GM21528 (cell line): ENCODE results near the gene KIAA1328.

Experiments used
- ATAC-seq: cut with Tn5 transposase; IDR thresholded peaks from one replicate; pipeline ENCODE4 v1.9.1; 2021; ENCODE audit warnings: mild to moderate bottlenecking, moderate library complexity; ENCODE audit not compliant: unreplicated experiment, low FRiP score

The KIAA1328 gene

GRCh38 chr18:36934884-36935283 is 106.0 kb downstream of the KIAA1328 start:
- ATAC-seq: no peak

- no peak for ATAC-seq
Observed at GRCh38 chr18:36942264-36942663, 113.3 kb downstream of the KIAA1328 start.

- no peak for ATAC-seq
Observed at GRCh38 chr18:36947820-36948348, 119.0 kb downstream of the KIAA1328 start.

GRCh38 chr18:36950282-36950681 is 121.4 kb downstream of the KIAA1328 start:
- ATAC-seq: no peak

- ATAC-seq: no peak
Observed at GRCh38 chr18:36950960-36951359, 122.0 kb downstream of the KIAA1328 start.

GRCh38 chr18:36953047-36953446 is 124.1 kb downstream of the KIAA1328 start:
- no peak for ATAC-seq

- no peak for ATAC-seq
Observed at GRCh38 chr18:36960038-36960437, 131.1 kb downstream of the KIAA1328 start.

- ATAC-seq: no peak
Observed at GRCh38 chr18:36963464-36963863, 134.5 kb downstream of the KIAA1328 start.

- no peak for ATAC-seq
Observed at GRCh38 chr18:36974686-36975085, 145.8 kb downstream of the KIAA1328 start.

- ATAC-seq: no peak
Observed at GRCh38 chr18:36977121-36977520, 148.2 kb downstream of the KIAA1328 start.

- no peak for ATAC-seq
Observed at GRCh38 chr18:36993068-36993467, 164.1 kb downstream of the KIAA1328 start.

GRCh38 chr18:37006742-37007141 is 177.8 kb downstream of the KIAA1328 start:
- ATAC-seq: no peak

GRCh38 chr18:37012452-37012851 is 183.5 kb downstream of the KIAA1328 start:
- ATAC-seq: no peak

GRCh38 chr18:37019157-37019827 is 190.4 kb downstream of the KIAA1328 start:
- no peak for ATAC-seq

- no peak for ATAC-seq
Observed at GRCh38 chr18:37033419-37033818, 204.5 kb downstream of the KIAA1328 start.

GRCh38 chr18:37042381-37042780 is 213.5 kb downstream of the KIAA1328 start:
- no peak for ATAC-seq

GRCh38 chr18:37055137-37055802 is 226.3 kb downstream of the KIAA1328 start:
- ATAC-seq: no peak

- no peak for ATAC-seq
Observed at GRCh38 chr18:37064187-37064586, 235.3 kb downstream of the KIAA1328 start.

- ATAC-seq: no peak
Observed at GRCh38 chr18:37065254-37065653, 236.3 kb downstream of the KIAA1328 start.

- ATAC-seq: no peak
Observed at GRCh38 chr18:37084912-37085311, 256.0 kb downstream of the KIAA1328 start.

- ATAC-seq: no peak
Observed at GRCh38 chr18:37085362-37085761, 256.4 kb downstream of the KIAA1328 start.
